ENCODE results near the gene MPRIP.

MPRIP gene

DNA sequence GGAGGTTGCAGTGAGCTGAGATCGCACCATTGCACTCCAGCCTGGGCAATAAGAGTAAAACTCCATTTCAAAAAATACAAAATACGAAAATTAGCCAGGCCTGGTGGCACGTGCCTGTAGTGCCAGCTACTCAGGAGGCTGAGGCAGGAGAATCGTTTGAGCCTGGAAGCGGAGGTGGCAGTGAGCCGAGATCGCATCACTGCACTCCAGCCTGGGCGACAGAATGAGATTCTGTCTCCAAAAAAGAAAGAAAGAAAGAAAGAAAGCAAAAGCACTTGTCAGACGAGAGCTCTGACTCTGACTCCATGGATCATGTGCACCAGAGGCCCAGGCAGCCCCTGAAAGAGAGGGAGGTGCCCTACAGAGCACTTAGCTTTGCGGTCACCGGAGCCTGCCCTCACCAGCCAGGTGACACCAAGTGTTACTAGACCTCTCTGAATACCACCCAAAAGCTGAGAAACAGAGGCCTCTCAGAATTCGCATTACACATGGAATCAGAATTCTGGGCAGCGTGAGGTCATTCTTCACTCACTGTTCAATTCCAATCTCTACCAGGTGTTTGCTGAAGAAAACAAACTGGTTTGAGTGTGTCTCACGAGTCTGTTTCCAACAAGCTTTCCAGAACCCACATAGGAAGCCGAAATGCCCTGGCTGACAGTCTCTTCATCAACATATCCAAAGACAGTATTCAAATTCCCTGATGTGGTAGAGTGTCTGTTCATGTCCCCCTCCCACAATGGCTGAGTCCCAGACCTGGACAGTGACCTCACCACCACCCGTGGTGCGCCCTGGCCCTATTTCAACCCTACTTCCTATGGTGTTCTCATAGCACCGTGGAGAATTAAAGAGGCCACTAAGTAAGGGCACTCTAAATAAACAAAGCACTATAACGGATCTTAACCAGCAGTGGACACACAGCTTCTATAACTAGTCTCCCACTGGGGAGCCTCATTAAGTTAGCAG, 193.2 kb downstream of the MPRIP start:
- DNase-seq (ENCODE audit: low spot score), result peak; percentile 41

DNA sequence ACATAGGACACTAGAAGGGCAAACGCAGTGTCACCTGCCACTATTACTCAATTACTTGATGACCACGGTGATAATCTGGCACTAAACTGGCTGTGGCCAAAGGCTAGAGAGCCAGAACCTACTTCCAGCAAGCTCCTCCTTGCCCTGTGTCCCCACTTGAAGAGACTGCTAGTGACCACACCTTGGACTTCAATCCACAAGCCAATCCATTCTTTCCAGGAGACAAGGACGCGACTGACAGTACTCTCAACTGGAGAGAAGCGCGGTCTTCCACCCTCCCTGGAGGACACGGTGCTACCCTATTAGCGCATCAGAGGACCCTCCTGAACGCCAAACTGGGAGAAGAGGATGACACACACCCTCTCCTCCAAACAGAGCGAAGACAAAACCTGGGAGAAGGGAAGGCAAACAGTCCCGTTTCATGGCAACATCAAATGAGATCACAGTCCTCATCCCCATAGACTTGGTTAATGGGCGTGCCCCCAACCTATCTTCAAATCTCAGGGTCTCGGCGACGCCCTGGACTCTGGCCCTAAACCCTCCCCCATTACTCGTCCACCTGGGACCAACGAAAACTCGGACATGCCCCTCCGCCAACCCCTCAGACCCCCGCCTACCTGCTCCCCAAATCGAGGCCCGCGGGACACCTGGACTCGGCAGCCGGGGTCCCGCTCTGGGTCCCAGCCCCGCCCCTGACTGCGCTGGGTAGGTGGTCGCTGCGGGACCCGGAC, 194.2 kb downstream of the MPRIP start:
- peak; percentile 35 for DNase-seq (ENCODE audit: low spot score)

DNA sequence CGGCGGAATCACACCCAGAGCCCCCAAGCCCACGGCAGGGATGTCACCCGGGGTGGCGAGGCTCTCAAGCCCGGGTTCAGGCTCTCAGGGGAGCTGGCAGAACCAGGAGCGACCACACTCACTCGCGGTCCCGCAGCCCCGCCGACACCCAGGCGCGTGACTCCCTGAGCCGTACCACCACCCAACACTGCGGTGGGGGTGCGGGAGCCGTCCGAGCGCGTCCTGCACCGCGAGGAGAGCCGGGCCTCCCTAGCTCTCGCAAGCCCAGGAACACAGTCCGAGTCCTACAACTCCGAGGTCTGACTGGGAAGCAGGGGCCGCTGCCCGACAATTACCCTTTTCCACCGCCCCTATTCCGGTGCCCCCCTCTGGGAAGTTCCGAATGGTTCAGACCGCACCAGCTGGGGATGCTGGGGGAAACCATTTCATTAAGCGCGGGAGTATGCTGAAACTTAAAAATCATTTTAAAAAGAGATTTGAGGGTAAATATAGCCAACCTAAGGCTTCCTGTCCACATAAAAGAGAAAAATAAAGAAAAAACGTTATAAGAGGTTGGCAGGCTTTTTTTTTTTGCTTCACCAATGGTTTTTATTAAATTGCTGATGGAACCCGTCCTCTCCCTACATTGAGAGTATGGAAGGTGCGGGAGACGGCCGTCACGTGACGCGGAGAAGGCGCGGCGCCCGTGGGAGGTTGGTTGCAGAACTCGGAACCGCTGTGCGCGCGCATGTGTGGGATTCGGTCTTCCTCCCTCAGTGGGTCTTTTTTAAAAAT, 195.0 kb downstream of the MPRIP start, which contains the start of gene FLCN:
Gene FLCN (minus strand): TSS at position 143 of the 774 bp plus-strand sequence. CDS start 9,031 bp downstream, outside the sequence.
- DNase-seq (ENCODE audit: low spot score), result peak; percentile 95

DNA sequence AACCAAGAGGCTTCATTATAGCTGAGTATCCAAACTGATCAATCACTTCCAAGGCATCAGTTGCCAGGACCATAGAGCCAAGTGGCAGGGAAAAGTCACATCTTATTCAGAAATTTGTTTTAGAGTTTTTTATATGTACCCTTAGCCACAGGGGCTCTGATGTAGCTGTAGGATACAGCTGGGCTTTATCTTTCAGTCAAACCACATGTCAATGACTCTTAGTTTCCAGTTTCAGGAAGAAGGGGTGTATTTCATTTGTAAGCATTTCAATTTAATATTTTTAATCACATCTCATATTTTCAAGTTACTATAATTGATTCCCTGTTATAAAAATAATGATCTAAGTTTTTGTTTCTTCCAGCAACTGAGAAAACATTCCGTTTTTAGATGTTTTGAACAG, 197.6 kb downstream of the MPRIP start:
- no peak for DNase-seq (ENCODE audit: low spot score)

DNA sequence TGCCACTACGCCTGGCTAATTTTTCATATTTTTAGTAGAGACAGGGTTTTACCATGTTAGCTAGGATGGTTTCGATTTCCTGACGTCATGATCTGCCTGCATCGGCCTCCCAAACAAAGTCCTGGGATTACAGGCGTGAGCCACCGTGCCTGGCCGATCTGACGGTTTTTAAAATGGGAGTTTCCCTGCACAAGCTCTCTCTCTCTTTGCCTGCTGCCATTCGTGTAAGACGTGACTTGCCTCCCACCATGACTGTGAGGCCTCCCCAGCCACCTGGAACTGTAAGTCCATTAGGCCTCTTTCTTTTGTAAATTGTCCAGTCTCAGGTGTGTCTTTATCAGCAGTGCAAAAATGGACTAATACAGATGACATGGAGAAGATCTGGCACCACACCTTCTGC, 199.4 kb downstream of the MPRIP start:
- no peak for DNase-seq (ENCODE audit: low spot score)

DNA sequence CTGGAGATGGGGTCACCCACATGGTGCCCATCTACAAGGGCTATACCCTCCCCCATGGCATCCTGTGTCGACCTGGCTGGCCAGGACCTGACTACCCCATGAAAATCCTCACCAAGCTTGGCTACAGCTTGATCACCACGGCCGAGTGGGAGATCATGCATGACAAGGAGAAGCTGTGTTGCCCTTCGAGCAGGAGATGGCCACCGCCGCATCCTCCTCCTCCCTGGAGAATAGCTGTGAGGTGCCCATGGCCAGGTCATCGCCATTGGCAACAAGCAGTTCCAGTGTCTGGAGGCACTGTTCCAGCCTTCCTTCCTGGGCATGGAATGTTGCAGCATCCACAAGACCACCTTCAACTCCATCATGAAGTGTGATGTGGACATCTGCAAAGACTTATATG, 200.0 kb downstream of the MPRIP start:
- DNase-seq (ENCODE audit: low spot score), result no peak

All from Ammon's horn (tissue), 1 donor.